H9 (cell line): ENCODE data around the gene MTG2. TPM values are rescaled to one million over a fixed set of nuclear protein-coding genes. Genes with fewer than 3 reads are reported as not detected.

ENCODE experiments used
- DNase-seq: peaks from one replicate; pipeline ENCODE4 v3.0.0-alpha.2; 2017
- H2AFZ ChIP-seq: one replicate; pipeline ENCODE4 v1.6.1; 2013; ENCODE audit warnings: mild to moderate bottlenecking, low read length, control low read depth, moderate library complexity
- H2AK5ac ChIP-seq: 2 replicates; pipeline ENCODE4 v1.6.1; 2013; ENCODE audit warnings: low read length, control low read depth, mixed read lengths; ENCODE audit not compliant: insufficient read length
- H2BK120ac ChIP-seq: one replicate; pipeline ENCODE4 v1.6.1; 2013; ENCODE audit warnings: low read depth, mild to moderate bottlenecking, low read length, control low read depth, inconsistent platforms; ENCODE audit not compliant: poor library complexity, severe bottlenecking
- H2BK12ac ChIP-seq: 2 replicates; pipeline ENCODE4 v1.6.1; 2013; ENCODE audit warnings: low read length, control low read depth, mixed read lengths, low read depth; ENCODE audit not compliant: insufficient read length
- H2BK15ac ChIP-seq: 2 replicates; pipeline ENCODE4 v1.6.1; 2013; ENCODE audit warnings: low read depth, low read length, control low read depth
- H2BK20ac ChIP-seq: one replicate; pipeline ENCODE4 v1.6.1; 2013; ENCODE audit warnings: low read depth, mild to moderate bottlenecking, low read length, control low read depth, inconsistent platforms; ENCODE audit not compliant: poor library complexity, severe bottlenecking
- H2BK5ac ChIP-seq: 2 replicates; pipeline ENCODE4 v1.6.1; 2013; ENCODE audit warnings: low read length, control low read depth, mixed read lengths; ENCODE audit not compliant: insufficient read length
- H3K14ac ChIP-seq: 2 replicates; pipeline ENCODE4 v1.6.1; 2013; ENCODE audit warnings: low read length, control low read depth; ENCODE audit not compliant: insufficient read depth
- H3K18ac ChIP-seq: 2 replicates; pipeline ENCODE4 v1.6.1; 2013; ENCODE audit warnings: low read depth, mild to moderate bottlenecking, mixed read lengths, low read length, control low read depth; ENCODE audit not compliant: insufficient read length
- H3K23ac ChIP-seq: 2 replicates; pipeline ENCODE4 v1.6.1; 2013; ENCODE audit warnings: low read length, control low read depth, mixed read lengths, low read depth; ENCODE audit not compliant: insufficient read length
- H3K23me2 ChIP-seq: 2 replicates; pipeline ENCODE4 v1.6.1; 2013; ENCODE audit warnings: low read depth, mild to moderate bottlenecking, mixed read lengths, low read length, control low read depth; ENCODE audit not compliant: insufficient read length, poor library complexity, severe bottlenecking
- H3K27ac ChIP-seq: 2 replicates; pipeline ENCODE4 v1.5.1; 2013; ENCODE audit warnings: low read length, control low read depth, mixed read lengths, low read depth; ENCODE audit not compliant: insufficient read length
- H3K27me3 ChIP-seq: 2 replicates; pipeline ENCODE4 v1.6.1; 2013; ENCODE audit warnings: low read length, control low read depth, inconsistent platforms; ENCODE audit not compliant: insufficient read depth
- H3K4ac ChIP-seq: 2 replicates; pipeline ENCODE4 v1.6.1; 2013; ENCODE audit warnings: low read depth, mild to moderate bottlenecking, control low read depth, inconsistent platforms, low read length, moderate library complexity
- H3K4me1 ChIP-seq: 2 replicates; pipeline ENCODE4 v1.6.1; 2013; ENCODE audit warnings: low read length, control low read depth, inconsistent platforms; ENCODE audit not compliant: insufficient read depth
- H3K4me2 ChIP-seq: 2 replicates; pipeline ENCODE4 v1.6.1; 2013; ENCODE audit warnings: low read length, control low read depth, mixed read lengths; ENCODE audit not compliant: insufficient read length, insufficient read depth
- H3K56ac ChIP-seq: 2 replicates; pipeline ENCODE4 v1.6.1; 2013; ENCODE audit warnings: low read depth, mild to moderate bottlenecking, mixed read lengths, low read length, control low read depth; ENCODE audit not compliant: insufficient read length
- H3K79me1 ChIP-seq: 2 replicates; pipeline ENCODE4 v1.6.1; 2013; ENCODE audit warnings: low read depth, mild to moderate bottlenecking, moderate library complexity, low read length, control low read depth, inconsistent platforms; ENCODE audit not compliant: insufficient read depth, poor library complexity, severe bottlenecking
- H3K79me2 ChIP-seq: 2 replicates; pipeline ENCODE4 v1.6.1; 2013; ENCODE audit warnings: low read length, control low read depth, inconsistent platforms; ENCODE audit not compliant: insufficient read depth
- H3K9ac ChIP-seq: 2 replicates; pipeline ENCODE4 v1.6.1; 2013; ENCODE audit warnings: low read length, control low read depth, mixed read lengths; ENCODE audit not compliant: insufficient read length; ENCODE audit errors: extremely low read depth
- H3K9me3 ChIP-seq: one replicate; pipeline ENCODE4 v1.6.1; 2013; ENCODE audit warnings: low read depth, low read length, inconsistent platforms; ENCODE audit not compliant: control insufficient read depth
- H3T11ph ChIP-seq: one replicate; pipeline ENCODE4 v1.6.1; 2013; ENCODE audit warnings: mild to moderate bottlenecking, low read length, control low read depth, inconsistent platforms
- H4K20me1 ChIP-seq: one replicate; pipeline ENCODE4 v1.6.1; 2013; ENCODE audit not compliant: control insufficient read depth, insufficient read length, insufficient read depth
- H4K5ac ChIP-seq: 2 replicates; pipeline ENCODE4 v1.6.1; 2013; ENCODE audit warnings: low read depth, mild to moderate bottlenecking, mixed read lengths, low read length, control low read depth; ENCODE audit not compliant: insufficient read length
- H4K8ac ChIP-seq: replicated peaks from 2 replicates; pipeline ENCODE4 v1.6.1; 2013; ENCODE audit warnings: low read length, control low read depth, mixed read lengths, low read depth; ENCODE audit not compliant: insufficient read length
- H4K91ac ChIP-seq: 2 replicates; pipeline ENCODE4 v1.6.1; 2013; ENCODE audit warnings: low read depth, mild to moderate bottlenecking, moderate library complexity, mixed read lengths, low read length, control low read depth; ENCODE audit not compliant: insufficient read length
- H3K27ac Mint-ChIP-seq, 3 experiments: 2 replicates in 2 of 3; 3 replicates in 1 of 3; pipeline ENCODE4 v1.8.0; 2020 to 2021; ENCODE audit warnings: mixed read lengths in 3 of 3, mild to moderate bottlenecking in 1 of 3, moderate library complexity in 1 of 3
- H3K27me3 Mint-ChIP-seq: 2 replicates; pipeline ENCODE4 v1.8.0; 2021; ENCODE audit warnings: low read depth, mild to moderate bottlenecking, moderate library complexity, mixed read lengths
- H3K36me3 Mint-ChIP-seq, 3 experiments: 2 replicates in 2 of 3; 3 replicates in 1 of 3; pipeline ENCODE4 v1.8.0; 2020 to 2021; ENCODE audit warnings: low read depth in 3 of 3, mixed read lengths in 3 of 3; ENCODE audit not compliant: insufficient read depth in 1 of 3
- H3K4me1 Mint-ChIP-seq, 2 experiments: 2 replicates each; pipeline ENCODE4 v1.8.0; 2020; ENCODE audit warnings: mixed read lengths in 2 of 2
- H3K4me3 Mint-ChIP-seq, 2 experiments: 2 replicates in 1 of 2; 3 replicates in 1 of 2; pipeline ENCODE4 v1.8.0; 2020 to 2021; ENCODE audit warnings: mild to moderate bottlenecking in 2 of 2, mixed read lengths in 2 of 2, moderate library complexity in 1 of 2
- H3K9me3 Mint-ChIP-seq, 2 experiments: 2 replicates in 1 of 2; 3 replicates in 1 of 2; pipeline ENCODE4 v1.8.0; 2020; ENCODE audit warnings: mild to moderate bottlenecking in 2 of 2, mixed read lengths in 2 of 2, moderate library complexity in 1 of 2
- WGBS: extraction: QIAGEN DNeasy Blood & Tissue Kit; methylation state at CpG from one replicate; pipeline ENCODE4 v1.1.7; 2013; ENCODE audit warnings: missing lambda C conversion rate, low lambda C conversion rate, mixed read lengths; ENCODE audit not compliant: insufficient read length; ENCODE audit errors: extremely low coverage; 5-methylcytosine and 5-hydroxymethylcytosine counted together
- total RNA-seq: library from RNA; stranded (reverse); gene quantifications from 2 replicates; pipeline ENCODE4 v1.2.1, GENCODE V29; 2021
- TF ChIP-seq, protein P1 (sequence below): fragments of 200-600 bp; sonication (generic); conservative IDR thresholded peaks from 3 replicates; pipeline ENCODE4 v1.8.0; 2021; ENCODE audit warnings: antibody characterized with exemption, mild to moderate bottlenecking

The MTG2 gene
- total RNA-seq, 1 experiment from 2014 or later: 25.1 TPM

DNA sequence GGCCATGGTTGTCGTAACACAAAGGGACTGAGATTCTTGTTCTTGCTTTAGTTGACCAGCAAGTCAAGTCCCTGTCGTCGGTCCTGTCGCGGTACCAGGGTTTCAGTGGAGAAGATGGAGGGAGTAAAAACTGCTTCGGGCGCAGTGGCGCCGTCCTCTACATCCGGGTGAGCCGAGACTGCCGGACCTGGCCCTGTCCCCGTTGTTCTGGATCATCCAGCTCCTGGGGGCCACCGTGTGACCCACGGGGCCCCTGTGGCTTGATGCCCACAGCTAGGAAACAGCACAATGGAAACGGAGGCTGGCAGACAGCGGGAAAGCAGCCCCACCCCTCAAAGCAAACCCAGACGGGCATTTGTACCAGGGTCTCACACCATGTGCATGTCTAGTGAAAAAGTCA lies 15.0 kb downstream of the MTG2 start:
- Histone ChIP-seq H4K91ac (no peak overlapping the region), H3K56ac (no peak overlapping the region), H2BK15ac (no peak overlapping the region), H3K4ac (no peak overlapping the region), H2BK5ac (no peak overlapping the region), H3K23ac (no peak overlapping the region), H3K4me2 (no peak overlapping the region), H3K79me2 (no peaks in the 10 kb centered on the region), H4K8ac (no peak overlapping the region), H3K79me1 (no peaks in the 10 kb centered on the region), H3K9ac (no peak overlapping the region), H4K20me1 (no peaks in the 10 kb centered on the region), H4K5ac (no peak overlapping the region), H3K27me3 (no peaks in the 10 kb centered on the region), H3K4me1 (no peaks in the 10 kb centered on the region), H3K9me3 (no peaks in the 10 kb centered on the region), H3T11ph (no peak overlapping the region), H3K23me2 (no peaks in the 10 kb centered on the region), H3K18ac (no peak overlapping the region), H3K27ac (no peak overlapping the region), H2BK120ac (no peak overlapping the region), H2AK5ac (no peak overlapping the region), H2AFZ (no peak overlapping the region), H2BK12ac (no peak overlapping the region), H2BK20ac (no peak overlapping the region), H3K14ac (no peak overlapping the region)
- H3K9me3 Mint-ChIP-seq: no peaks in the 10 kb centered on the region
- no peaks in the 10 kb centered on the region for H3K4me1 Mint-ChIP-seq
- DNase-seq: no peak
- no peak overlapping the region; a peak in 1 of 7 replicates for H3K27ac Mint-ChIP-seq
- WGBS: no CpG with 5 or more reads among the region's 18 CpGs
- no peak overlapping the region for H3K4me3 Mint-ChIP-seq
- no peaks in the 10 kb centered on the region for H3K27me3 Mint-ChIP-seq
- TF ChIP-seq, protein P1, sequence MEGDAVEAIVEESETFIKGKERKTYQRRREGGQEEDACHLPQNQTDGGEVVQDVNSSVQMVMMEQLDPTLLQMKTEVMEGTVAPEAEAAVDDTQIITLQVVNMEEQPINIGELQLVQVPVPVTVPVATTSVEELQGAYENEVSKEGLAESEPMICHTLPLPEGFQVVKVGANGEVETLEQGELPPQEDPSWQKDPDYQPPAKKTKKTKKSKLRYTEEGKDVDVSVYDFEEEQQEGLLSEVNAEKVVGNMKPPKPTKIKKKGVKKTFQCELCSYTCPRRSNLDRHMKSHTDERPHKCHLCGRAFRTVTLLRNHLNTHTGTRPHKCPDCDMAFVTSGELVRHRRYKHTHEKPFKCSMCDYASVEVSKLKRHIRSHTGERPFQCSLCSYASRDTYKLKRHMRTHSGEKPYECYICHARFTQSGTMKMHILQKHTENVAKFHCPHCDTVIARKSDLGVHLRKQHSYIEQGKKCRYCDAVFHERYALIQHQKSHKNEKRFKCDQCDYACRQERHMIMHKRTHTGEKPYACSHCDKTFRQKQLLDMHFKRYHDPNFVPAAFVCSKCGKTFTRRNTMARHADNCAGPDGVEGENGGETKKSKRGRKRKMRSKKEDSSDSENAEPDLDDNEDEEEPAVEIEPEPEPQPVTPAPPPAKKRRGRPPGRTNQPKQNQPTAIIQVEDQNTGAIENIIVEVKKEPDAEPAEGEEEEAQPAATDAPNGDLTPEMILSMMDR: no peak
- peaks cover 24 to 47% (median 47%) of the 10 kb centered on the region in 3 experiments; a peak in 6 of 7 replicates for H3K36me3 Mint-ChIP-seq
